CD1c-positive myeloid dendritic cell (primary cell): Measurements from ENCODE around the gene DYDC1.
A peak's percentile ranks its signal among the peaks of the same experiment; 100 is the strongest.
"Not testable (repeated sequence)": the region's sequence is repeated elsewhere in the genome, so short reads cannot be mapped to it uniquely, and the experiment has no call there.

Experiments used
- DNase-seq: peaks from one replicate; pipeline ENCODE4 v3.0.0-alpha.2; 2016; ENCODE audit errors: extremely low spot score

The DYDC1 gene

GRCh38 chr10:80356563-80356988 is at the start of gene DYDC1, which contains the start of gene DYDC2:
DYDC1 (minus strand) TSS chr10:80356755; CDS start chr10:80352601, 4,154 bp downstream.
DYDC2 (plus strand) TSS chr10:80356781; CDS start chr10:80362444, 5,663 bp downstream.
- peak; percentile 75 for DNase-seq

GRCh38 chr10:80406204-80406603 is 49.6 kb upstream of the DYDC1 start:
- no peak for DNase-seq

DNA sequence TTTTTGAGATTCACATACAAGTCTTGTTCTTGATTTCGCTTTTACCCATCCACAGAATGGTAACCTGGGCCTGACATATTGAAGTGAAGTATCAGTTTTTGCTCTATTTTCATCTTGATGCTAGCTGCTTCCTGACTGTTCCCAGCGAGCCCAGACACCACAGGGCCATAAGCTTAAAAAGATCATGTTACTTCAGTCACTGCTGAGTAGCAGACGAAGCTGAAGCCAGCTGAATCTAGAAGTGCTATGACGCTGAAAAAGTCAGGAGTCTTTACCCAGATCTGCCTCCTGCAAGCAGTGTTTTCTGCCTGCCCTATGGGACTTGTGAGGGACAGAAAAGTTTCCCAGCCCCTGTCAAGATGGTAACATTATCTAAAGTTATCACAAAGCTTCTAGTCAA is 49.1 kb upstream of the DYDC1 start:
- DNase-seq = no peak

DNA sequence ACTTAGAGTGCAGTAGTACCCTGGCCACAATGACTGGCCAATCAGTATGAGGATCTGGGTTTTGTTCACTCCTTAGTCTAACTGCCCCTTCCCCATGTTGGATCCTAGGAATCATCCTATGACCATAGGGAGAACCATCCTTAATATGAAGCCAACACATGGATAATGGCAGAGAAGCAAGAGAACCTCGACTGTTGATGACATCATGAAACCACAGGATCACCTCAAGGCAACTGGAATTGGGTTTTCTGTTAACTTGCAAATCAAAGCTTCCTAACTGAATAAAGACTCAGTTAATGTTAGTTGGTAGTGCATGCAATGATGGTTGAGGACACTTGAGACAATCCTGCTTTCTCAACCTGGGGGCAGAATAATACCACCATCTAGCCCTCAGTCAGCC is 48.5 kb upstream of the DYDC1 start:
- no peak for DNase-seq

DNA sequence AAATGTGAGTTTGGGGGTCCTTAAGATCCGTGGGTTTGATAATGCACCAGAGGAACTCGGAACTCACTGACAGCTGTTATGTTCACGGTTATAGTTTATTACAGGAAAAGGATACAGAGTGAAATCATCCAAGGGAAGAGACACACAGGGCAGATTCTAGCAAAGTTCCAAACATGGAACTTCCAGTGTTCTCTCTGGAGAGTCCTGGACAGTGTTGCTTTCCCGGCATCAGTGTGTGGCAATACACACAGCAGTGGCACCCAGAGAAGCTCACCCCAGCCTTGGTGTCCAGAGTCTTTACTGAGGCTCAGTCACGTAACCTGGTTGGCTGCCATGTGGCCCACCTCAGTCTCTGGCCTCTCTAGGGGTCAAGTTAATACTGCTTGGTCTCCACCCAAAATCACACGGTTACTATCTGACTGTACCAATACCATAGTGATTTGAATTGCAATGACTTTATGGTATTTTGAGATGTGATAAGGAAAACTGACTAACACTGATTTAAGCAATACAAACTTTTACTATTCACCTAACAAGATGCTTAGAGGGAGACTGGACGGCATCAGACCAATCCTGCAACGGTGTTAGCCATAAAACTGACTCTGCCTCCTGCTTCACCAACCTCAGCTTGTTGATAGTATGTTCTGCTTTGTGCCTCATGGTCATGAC is 43.7 kb upstream of the DYDC1 start:
- no peak for DNase-seq

GRCh38 chr10:80397014-80397413 is 40.5 kb upstream of the DYDC1 start:
- DNase-seq = no peak

- no peak for DNase-seq
Observed at GRCh38 chr10:80394358-80394916, 37.9 kb upstream of the DYDC1 start.

GRCh38 chr10:80392250-80392649 is 35.7 kb upstream of the DYDC1 start:
- DNase-seq = peak; percentile 59

GRCh38 chr10:80390740-80391139 is 34.2 kb upstream of the DYDC1 start:
- DNase-seq = no peak

- peak; percentile 68 for DNase-seq
Observed at GRCh38 chr10:80382989-80383388, 26.4 kb upstream of the DYDC1 start.

- no peak for DNase-seq
Observed at GRCh38 chr10:80380185-80380584, 23.6 kb upstream of the DYDC1 start.

DNA sequence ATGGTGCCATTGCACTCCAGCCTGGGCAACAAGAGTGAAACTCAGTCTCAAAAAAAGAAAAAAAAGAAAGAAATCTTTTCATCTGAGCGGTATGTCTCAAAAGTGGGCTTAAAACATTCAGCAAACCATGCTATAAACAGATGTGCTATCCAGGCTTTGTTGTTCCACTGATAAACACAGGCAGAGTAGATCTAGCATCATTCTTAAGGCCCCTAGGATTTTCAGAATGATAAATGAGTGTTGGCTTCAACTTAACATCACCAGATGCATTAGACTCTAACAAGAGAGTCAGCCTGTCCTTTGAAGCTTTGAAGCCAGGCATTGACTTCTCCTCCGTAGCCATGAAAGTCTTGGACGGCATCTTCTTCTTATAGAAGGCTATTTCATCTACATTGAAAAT is 23.1 kb upstream of the DYDC1 start:
- no peak for DNase-seq

- DNase-seq = peak; percentile 5
Observed at GRCh38 chr10:80373502-80373901, 16.9 kb upstream of the DYDC1 start.

DNA sequence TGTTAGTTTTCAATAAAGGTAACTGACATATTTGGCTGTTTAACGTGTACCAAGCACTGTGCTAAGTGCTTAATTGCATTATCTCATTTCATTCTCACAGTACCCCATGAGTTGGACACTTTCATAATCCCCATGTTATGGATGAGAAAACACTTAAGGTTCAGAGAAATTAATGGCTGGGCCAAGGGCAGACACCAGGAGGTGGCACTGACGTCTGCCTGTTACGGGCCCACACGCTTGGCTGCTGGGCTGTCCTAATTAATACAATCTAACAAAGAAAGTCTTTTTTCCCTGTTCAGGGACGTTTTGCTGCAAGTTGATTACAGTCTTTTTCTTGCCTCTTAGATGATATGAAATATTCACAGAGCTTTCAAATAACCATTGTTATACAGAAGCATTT is 16.1 kb upstream of the DYDC1 start:
- no peak for DNase-seq

DNA sequence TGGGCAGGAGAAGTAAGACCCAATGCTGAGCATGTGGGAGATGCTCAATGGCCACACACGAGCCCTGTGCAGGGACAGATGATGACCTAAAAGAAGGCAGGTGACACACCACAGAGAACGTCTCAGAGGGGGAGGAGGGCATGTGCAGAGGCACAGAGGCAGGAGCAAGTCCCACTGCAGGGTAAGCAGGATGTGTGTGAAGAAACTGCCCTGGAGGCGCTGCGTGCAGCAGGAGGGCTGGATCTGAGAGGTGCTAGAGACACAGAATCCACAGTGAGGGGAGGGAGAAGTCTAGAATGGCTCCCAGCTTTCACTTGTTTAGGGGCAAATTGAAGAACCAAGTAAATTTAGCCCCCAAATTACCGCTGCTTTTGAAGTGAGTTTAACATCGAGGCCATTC is 14.9 kb upstream of the DYDC1 start:
- DNase-seq = no peak

DNA sequence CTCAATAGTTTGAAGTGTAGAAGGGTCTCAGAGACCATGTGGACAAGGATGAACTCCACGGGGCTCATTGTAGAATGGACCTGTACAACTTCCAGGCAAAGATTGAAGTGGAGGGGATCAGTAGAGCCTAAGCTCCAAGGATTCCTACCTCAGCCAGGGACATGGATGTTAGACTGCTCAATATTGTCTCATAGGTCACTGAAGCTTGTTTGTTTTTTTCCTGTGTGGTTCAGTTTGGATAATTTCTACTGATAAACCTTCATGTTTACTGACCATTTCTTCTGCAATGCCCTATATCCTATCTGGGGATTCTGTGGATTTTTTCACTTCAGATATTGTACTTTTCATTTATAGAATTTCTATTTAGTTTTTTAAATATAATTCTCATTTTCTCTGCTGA is 9.0 kb upstream of the DYDC1 start:
- DNase-seq = no peak

- DNase-seq = no peak
Observed at GRCh38 chr10:80359644-80360043, 3.1 kb upstream of the DYDC1 start.

- not testable (repeated sequence) for DNase-seq
Observed at GRCh38 chr10:80358925-80359324, 2.4 kb upstream of the DYDC1 start.

DNA sequence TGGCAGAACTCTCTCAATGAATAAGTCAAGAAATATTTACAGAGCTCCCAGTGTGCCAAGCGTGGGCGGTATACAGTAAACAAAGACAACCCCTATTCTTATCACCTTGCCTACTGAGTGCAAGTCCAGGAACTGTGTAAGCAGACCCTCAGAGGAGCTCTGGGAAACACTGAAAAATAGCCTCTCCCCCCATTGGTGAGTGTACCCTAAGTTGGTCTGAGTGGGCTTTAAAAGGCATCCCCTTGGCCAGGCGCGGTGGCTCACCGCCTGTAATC is 1.2 kb upstream of the DYDC1 start:
- no peak for DNase-seq

- DNase-seq = no peak
Observed at GRCh38 chr10:80356989-80357850, 665 bp upstream of the DYDC1 start.

- no peak for DNase-seq
Observed at GRCh38 chr10:80351220-80351619, 5.3 kb downstream of the DYDC1 start.

- no peak for DNase-seq
Observed at GRCh38 chr10:80350251-80350650, 6.3 kb downstream of the DYDC1 start.

DNA sequence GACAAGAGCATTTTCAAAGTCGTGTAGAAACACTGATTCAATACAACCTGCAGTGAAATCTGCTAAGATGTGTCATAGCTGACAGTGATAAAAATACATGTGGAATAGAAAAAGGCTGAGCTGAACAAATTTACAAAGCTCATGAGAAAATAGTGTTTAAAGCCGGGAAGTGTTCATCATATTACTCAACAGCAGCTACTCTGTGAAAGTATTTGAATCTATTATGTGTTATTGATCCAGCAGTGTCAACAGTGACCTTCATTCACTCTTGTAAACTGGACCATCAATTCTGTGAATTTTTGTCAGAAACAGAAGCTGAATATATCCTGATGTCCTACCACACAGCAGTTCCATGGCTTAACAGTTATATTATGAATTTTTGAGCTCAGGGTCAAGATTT is 11.6 kb downstream of the DYDC1 start:
- DNase-seq = no peak
